HepG2 (cell line): ENCODE results near the gene ZBTB21. TPM values are rescaled to one million over a fixed set of nuclear protein-coding genes. Genes with fewer than 3 reads are reported as not detected.

ENCODE experiments used
- BORCS8-MEF2B ChIP-seq: sonication (generic); formaldehyde crosslinking; IDR thresholded peaks from 2 replicates; pipeline ENCODE4 v1.8.0; 2022; ENCODE audit warnings: mild to moderate bottlenecking, missing genetic modification reagents
- KLF11 ChIP-seq: IDR thresholded peaks from 2 replicates; pipeline ENCODE4 v1.6.1; 2016; ENCODE audit warnings: missing compliant biosample characterization
- MED13 ChIP-seq: sonication (generic); formaldehyde crosslinking; IDR thresholded peaks from 2 replicates; pipeline ENCODE4 v1.5.0; 2020; ENCODE audit warnings: missing genetic modification reagents
- MTA1 ChIP-seq: sonication (generic); formaldehyde crosslinking; IDR thresholded peaks from 2 replicates; pipeline ENCODE4 v1.4.0; 2020; ENCODE audit warnings: missing genetic modification reagents, mild to moderate bottlenecking, borderline replicate concordance
- PHF8 ChIP-seq: sonication (generic); formaldehyde crosslinking; IDR thresholded peaks from 2 replicates; pipeline ENCODE4 v1.5.0; 2020; ENCODE audit warnings: missing genetic modification reagents
- POLR2AphosphoS5 ChIP-seq: IDR thresholded peaks from 2 replicates; pipeline ENCODE4 v1.6.1; 2012; ENCODE audit warnings: low read depth, low read length
- PTBP1 ChIP-seq: fragments of 200-400 bp; formaldehyde crosslinking; IDR thresholded peaks from 2 replicates; pipeline ENCODE4 v1.6.1; 2018; ENCODE audit warnings: low read length, low read depth; ENCODE audit not compliant: poor library complexity, severe bottlenecking
- SNAPC5 ChIP-seq: sonication (generic); formaldehyde crosslinking; IDR thresholded peaks from 2 replicates; pipeline ENCODE4 v1.8.1; 2023; ENCODE audit warnings: mild to moderate bottlenecking, missing genetic modification reagents, borderline replicate concordance
- SP2 ChIP-seq: sonication (generic); formaldehyde crosslinking; IDR thresholded peaks from 2 replicates; pipeline ENCODE4 v1.5.1; 2020; ENCODE audit warnings: mild to moderate bottlenecking, missing genetic modification reagents
- SSRP1 ChIP-seq: IDR thresholded peaks from 2 replicates; pipeline ENCODE4 v1.6.1; 2016; ENCODE audit warnings: control low read depth
- STAT5B ChIP-seq: sonication (generic); formaldehyde crosslinking; IDR thresholded peaks from 2 replicates; pipeline ENCODE4 v1.4.0; 2020; ENCODE audit warnings: missing genetic modification reagents
- ZBTB25 ChIP-seq: IDR thresholded peaks from 2 replicates; pipeline ENCODE4 v1.6.1; 2018; ENCODE audit warnings: missing genetic modification reagents
- ZKSCAN8 ChIP-seq: IDR thresholded peaks from 2 replicates; pipeline ENCODE4 v1.6.1; 2016; ENCODE audit warnings: borderline replicate concordance, missing genetic modification reagents, missing compliant biosample characterization
- ZNF207 ChIP-seq: fragments of 450-650 bp; IDR thresholded peaks from 2 replicates; pipeline ENCODE4 v1.6.1; 2016; ENCODE audit warnings: antibody characterized with exemption, borderline replicate concordance
- ZNF652 ChIP-seq: IDR thresholded peaks from 2 replicates; pipeline ENCODE4 v1.6.1; 2016; ENCODE audit warnings: low read depth, borderline replicate concordance
- ZNF660 ChIP-seq: sonication (generic); formaldehyde crosslinking; IDR thresholded peaks from 2 replicates; pipeline ENCODE4 v1.5.1; 2020; ENCODE audit warnings: mild to moderate bottlenecking, low read depth, missing genetic modification reagents, borderline replicate concordance
- ZNF773 ChIP-seq: sonication (generic); formaldehyde crosslinking; IDR thresholded peaks from 2 replicates; pipeline ENCODE4 v1.4.0; 2020; ENCODE audit warnings: missing genetic modification reagents, borderline replicate concordance
- ZSCAN5A ChIP-seq: sonication (generic); formaldehyde crosslinking; IDR thresholded peaks from 2 replicates; pipeline ENCODE4 v1.8.0; 2022; ENCODE audit warnings: mild to moderate bottlenecking, missing genetic modification reagents, borderline replicate concordance
- polyA plus RNA-seq, 8 experiments: library from polyadenylated mRNA; depleted of rRNA in 3 of 8; stranded (reverse) in 7 of 8; unstranded in 1 of 8; fragments of >200 nt; fragmentation: Illumina TruSeq in 4 of 8; extraction: Trizol in 4 of 8; gene quantifications; 2 replicates each; pipeline versions ENCODE4 v1.2.1 to v1.2.3, GENCODE V29; 2011 to 2016; ENCODE audit warnings: low read depth in 4 of 8, missing spikeins in 1 of 8, mixed read lengths in 1 of 8; ENCODE audit not compliant: insufficient read depth in 1 of 8
- total RNA-seq, 5 experiments: library from RNA; depleted of rRNA; stranded (reverse); fragments of >200 nt; fragmentation: Illumina TruSeq; extraction: Trizol; gene quantifications; 2 replicates each; pipeline ENCODE4 v1.2.3, GENCODE V29; 2016; ENCODE audit warnings: low read depth in 1 of 5
- TF ChIP-seq, protein P1 (sequence below): sonication (generic); formaldehyde crosslinking; IDR thresholded peaks from 2 replicates; pipeline ENCODE4 v1.5.0; 2020; ENCODE audit warnings: mild to moderate bottlenecking, missing genetic modification reagents, borderline replicate concordance

The ZBTB21 gene
- total and polyA plus RNA-seq, 2 of the 13 experiments (the other 11 are each of a cell fraction or from before 2014, with no cell fraction given): 4.5 to 6.1 TPM

DNA sequence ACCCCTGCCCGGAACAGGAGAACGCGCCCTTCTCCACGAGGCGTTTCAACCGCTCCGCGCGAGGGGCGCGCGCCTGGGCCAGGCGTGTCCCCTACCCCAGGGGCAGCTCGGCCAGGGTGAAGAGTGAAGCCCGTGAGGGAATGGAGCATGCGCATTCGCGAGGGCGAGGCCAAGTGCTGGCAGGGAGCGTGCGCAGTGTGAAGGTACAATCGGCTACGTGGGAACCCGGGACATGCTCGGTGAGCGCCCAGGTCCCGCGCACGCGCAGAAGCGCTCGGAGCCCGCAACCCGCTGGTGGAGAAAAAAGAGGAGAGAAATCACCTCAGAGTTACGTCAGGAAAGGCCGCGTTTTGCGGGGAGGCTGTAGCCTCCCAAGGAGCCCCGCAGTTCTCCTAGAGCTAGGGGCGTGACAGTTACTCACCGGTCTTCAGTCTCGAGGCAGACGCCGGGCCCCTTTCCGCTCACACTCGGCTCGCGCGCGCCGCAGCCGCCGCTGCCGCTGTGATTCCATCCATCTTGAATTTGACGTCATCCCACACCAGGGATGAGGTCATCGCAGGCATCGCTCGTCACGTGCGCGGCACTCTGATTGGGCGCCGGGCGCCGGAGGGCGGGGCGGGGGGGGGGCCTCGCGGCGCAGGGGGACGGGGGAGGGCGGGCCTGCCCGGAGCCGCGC lies at the start of gene ZBTB21 (continued):
- TF ChIP-seq, protein P1, sequence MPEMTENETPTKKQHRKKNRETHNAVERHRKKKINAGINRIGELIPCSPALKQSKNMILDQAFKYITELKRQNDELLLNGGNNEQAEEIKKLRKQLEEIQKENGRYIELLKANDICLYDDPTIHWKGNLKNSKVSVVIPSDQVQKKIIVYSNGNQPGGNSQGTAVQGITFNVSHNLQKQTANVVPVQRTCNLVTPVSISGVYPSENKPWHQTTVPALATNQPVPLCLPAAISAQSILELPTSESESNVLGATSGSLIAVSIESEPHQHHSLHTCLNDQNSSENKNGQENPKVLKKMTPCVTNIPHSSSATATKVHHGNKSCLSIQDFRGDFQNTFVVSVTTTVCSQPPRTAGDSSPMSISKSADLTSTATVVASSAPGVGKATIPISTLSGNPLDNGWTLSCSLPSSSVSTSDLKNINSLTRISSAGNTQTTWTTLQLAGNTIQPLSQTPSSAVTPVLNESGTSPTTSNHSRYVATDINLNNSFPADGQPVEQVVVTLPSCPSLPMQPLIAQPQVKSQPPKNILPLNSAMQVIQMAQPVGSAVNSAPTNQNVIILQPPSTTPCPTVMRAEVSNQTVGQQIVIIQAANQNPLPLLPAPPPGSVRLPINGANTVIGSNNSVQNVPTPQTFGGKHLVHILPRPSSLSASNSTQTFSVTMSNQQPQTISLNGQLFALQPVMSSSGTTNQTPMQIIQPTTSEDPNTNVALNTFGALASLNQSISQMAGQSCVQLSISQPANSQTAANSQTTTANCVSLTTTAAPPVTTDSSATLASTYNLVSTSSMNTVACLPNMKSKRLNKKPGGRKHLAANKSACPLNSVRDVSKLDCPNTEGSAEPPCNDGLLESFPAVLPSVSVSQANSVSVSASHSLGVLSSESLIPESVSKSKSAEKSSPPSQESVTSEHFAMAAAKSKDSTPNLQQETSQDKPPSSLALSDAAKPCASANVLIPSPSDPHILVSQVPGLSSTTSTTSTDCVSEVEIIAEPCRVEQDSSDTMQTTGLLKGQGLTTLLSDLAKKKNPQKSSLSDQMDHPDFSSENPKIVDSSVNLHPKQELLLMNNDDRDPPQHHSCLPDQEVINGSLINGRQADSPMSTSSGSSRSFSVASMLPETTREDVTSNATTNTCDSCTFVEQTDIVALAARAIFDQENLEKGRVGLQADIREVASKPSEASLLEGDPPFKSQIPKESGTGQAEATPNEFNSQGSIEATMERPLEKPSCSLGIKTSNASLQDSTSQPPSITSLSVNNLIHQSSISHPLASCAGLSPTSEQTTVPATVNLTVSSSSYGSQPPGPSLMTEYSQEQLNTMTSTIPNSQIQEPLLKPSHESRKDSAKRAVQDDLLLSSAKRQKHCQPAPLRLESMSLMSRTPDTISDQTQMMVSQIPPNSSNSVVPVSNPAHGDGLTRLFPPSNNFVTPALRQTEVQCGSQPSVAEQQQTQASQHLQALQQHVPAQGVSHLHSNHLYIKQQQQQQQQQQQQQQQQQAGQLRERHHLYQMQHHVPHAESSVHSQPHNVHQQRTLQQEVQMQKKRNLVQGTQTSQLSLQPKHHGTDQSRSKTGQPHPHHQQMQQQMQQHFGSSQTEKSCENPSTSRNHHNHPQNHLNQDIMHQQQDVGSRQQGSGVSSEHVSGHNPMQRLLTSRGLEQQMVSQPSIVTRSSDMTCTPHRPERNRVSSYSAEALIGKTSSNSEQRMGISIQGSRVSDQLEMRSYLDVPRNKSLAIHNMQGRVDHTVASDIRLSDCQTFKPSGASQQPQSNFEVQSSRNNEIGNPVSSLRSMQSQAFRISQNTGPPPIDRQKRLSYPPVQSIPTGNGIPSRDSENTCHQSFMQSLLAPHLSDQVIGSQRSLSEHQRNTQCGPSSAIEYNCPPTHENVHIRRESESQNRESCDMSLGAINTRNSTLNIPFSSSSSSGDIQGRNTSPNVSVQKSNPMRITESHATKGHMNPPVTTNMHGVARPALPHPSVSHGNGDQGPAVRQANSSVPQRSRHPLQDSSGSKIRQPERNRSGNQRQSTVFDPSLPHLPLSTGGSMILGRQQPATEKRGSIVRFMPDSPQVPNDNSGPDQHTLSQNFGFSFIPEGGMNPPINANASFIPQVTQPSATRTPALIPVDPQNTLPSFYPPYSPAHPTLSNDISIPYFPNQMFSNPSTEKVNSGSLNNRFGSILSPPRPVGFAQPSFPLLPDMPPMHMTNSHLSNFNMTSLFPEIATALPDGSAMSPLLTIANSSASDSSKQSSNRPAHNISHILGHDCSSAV (CRISPR knock-in tag): no peak
- TF ChIP-seq PHF8 (peak; percentile 74), POLR2AphosphoS5 (peak; percentile 93), MED13 (CRISPR knock-in tag) (0 out of 2 replicates have a peak, but pooled peaks have one; percentile 26), MTA1 (no peak), KLF11 (no peak), SP2 (CRISPR knock-in tag) (peak; percentile 52; the same call in 1 of the 2 replicates), SNAPC5 (CRISPR knock-in tag) (no peak), ZNF660 (CRISPR knock-in tag) (no peak), SSRP1 (CRISPR knock-in tag) (no peak), ZNF773 (CRISPR knock-in tag) (peak; percentile 34; the same call in 1 of the 2 replicates), ZKSCAN8 (no peak), STAT5B (no peak), PTBP1 (peak; percentile 90), ZNF207 (no peak), ZBTB25 (CRISPR knock-in tag) (peak; percentile 32), ZSCAN5A (peak; percentile 43; the same call in 1 of the 2 replicates), BORCS8-MEF2B (CRISPR knock-in tag) (no peak; the same call in 1 of the 2 replicates), ZNF652 (CRISPR knock-in tag) (no peak)
